GM12891 (cell line): ENCODE results near the gene ADAMTS15.

Experiments
- POLR2A ChIP-seq: IDR thresholded peaks from 2 replicates; pipeline ENCODE4 v1.6.1; 2011; ENCODE audit warnings: low read depth, low read length, control low read depth
- POLR2AphosphoS5 ChIP-seq: IDR thresholded peaks from 2 replicates; pipeline ENCODE4 v1.6.1; 2011; ENCODE audit warnings: low read depth, low read length, control low read depth

DNA sequence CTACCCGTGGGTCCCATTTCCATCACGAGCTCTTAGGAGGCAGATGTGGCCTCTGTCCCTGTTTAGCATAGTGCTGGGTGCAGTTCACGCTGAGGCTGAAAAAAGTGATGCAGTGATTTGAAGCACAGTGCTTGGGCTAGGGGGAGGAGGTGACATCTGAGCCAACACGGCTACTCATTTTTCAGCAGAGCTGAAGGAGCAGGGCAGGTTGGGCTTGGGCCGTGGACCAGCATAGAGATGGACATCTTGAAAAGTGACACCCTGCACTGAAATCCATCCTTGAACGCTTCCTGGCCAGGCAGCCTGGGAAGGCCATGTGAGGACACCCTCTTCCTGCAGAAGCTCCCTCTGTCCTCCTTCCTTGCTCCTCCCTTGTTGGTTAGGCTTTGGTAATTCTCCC lies 66.4 kb downstream of the ADAMTS15 start:
- TF ChIP-seq POLR2AphosphoS5 (no peak), POLR2A (no peak)
